DMS53 treated with DMSO at 0.1 percent for 48 hours (cell line): Measurements from ENCODE around the gene PPP1R14B.

Experiments used
- DNase-seq: peaks from one replicate; lab custom pipeline; 2025; ENCODE audit not compliant: unreplicated experiment; lab: John Stamatoyannopoulos, UW

The PPP1R14B gene

DNA sequence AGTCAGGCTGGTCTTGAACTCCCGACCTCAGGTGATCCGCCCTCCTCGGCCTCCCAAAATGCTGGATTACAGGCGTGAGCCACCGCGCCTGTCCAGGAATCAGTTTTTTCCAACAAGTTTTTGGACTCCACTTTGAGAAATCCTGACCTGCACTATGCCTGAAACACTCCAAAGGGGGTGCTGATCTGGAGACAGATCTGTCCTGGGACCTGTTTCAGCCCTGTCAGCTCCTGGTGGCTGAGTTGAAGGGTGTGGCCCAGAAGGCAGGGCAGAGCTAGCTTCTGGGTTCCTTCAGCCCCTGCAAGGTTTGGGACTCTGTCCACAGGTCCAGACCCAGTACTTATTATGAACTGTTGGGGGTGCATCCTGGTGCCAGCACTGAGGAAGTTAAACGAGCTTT lies 15.2 kb downstream of the PPP1R14B start:
- DNase-seq, result no peak

DNA sequence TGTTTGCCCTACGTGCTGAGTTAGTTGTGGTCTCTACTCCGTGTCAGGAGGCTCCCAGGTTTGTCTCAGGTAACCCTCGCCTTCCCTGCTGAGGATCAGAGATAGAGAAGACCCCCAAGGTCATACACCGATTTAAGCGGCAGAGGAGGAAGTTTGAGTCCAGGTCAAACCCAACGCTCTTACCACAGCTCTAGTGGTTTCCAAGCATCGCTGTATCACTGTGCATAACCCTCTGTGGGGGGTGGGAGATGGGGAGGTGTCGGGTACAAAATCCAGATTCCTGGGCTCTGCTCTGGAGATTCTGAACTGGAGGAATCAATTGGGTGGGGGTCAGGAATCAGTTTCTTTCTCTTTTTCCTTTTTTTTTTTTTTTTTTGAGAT lies 15.8 kb downstream of the PPP1R14B start:
- DNase-seq, result no peak

DNA sequence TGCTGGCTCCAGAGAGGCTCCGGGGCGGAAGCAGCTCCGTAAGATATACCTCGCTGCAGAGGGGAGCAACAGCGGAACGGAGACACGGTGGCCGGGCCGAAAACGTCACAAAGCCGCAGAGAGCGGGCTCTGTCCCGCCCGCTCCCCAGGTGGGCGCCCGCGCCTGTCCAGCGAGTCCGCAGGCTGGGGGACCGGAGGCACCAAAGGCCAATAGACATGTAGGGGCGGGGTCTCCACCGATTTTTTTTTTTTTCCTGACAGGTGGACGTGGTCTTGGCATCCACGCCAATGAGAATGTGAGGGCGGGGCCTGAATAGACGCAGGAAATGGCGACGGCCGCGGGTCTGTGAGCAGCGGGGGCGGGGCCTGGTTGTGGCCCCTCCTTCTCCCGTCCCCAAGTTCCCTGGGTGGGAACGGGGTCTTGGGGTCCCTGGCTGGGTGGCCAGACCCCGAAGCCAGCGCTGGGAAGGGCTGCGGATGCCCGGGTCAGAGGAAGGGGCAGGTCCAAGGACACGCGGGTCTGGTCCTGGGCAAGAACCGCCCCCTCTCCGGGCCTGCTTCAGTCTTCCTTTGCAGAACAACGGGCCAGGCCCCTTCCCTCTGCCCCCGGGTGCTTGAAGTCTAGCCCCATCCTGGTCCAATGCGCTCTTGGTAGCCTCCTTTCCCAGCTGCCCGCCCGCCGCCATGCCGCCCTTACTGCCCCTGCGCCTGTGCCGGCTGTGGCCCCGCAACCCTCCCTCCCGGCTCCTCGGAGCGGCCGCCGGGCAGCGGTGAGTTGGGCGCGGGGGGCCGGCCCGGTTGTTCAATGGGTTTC lies 16.4 kb downstream of the PPP1R14B start, which contains the start of gene DNAJC4:
TSS of gene DNAJC4 (plus strand) at position 378 of the 814 bp plus-strand sequence. CDS start at position 685, 307 bp downstream.
- DNase-seq, result peak; percentile 92

- DNase-seq, result no peak
These were observed 17.0 kb downstream of the PPP1R14B start for GRCh38 chr11:64229744-64230170.

GRCh38 chr11:64229090-64229743 lies 17.5 kb downstream of the PPP1R14B start:
- no peak for DNase-seq

DNA sequence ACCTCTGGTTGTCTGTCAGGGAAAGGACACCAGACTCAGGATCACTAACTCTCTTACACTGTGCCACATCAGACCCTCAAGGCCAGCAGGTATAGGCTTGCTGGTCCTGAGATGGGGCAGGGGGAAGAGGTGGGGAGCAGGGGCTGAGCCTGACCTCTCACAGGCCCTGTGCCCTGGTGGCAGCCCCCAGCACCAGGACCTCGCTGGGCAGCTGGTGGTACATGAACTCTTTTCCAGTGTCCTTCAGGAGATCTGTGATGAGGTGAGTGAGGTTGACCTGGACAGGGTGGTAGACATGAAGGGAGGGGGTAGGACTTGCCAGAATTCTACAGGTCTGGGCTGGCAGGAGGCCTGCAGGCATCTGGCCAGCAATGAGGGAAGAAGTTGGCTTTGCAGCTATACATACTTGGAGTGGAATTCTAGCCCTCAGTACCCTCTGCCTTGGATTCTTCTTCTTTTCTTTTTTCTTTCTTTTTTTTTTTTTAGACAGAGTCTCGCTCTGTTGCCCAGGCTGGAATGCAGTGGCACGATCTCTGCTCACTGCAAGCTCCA lies 19.3 kb downstream of the PPP1R14B start:
- no peak for DNase-seq

DNA sequence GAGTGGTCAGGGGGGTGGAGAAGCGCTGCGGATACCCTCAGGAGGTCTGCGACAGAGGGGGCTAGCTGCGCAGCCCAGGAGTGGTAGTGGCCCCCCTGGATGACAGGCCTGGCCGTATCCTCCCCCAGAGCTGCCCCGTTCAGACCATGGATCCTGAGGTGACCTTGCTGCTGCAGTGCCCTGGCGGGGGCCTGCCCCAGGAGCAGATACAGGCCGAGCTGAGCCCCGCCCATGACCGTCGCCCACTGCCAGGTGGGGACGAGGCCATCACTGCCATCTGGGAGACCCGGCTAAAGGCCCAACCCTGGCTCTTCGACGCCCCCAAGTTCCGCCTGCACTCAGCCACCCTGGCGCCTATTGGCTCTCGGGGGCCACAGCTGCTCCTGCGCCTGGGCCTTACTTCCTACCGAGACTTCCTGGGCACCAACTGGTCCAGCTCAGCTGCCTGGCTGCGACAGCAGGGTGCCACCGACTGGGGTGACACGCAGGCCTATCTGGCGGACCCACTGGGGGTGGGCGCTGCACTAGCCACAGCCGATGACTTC lies 20.2 kb downstream of the PPP1R14B start:
- peak; percentile 41 for DNase-seq

DNA sequence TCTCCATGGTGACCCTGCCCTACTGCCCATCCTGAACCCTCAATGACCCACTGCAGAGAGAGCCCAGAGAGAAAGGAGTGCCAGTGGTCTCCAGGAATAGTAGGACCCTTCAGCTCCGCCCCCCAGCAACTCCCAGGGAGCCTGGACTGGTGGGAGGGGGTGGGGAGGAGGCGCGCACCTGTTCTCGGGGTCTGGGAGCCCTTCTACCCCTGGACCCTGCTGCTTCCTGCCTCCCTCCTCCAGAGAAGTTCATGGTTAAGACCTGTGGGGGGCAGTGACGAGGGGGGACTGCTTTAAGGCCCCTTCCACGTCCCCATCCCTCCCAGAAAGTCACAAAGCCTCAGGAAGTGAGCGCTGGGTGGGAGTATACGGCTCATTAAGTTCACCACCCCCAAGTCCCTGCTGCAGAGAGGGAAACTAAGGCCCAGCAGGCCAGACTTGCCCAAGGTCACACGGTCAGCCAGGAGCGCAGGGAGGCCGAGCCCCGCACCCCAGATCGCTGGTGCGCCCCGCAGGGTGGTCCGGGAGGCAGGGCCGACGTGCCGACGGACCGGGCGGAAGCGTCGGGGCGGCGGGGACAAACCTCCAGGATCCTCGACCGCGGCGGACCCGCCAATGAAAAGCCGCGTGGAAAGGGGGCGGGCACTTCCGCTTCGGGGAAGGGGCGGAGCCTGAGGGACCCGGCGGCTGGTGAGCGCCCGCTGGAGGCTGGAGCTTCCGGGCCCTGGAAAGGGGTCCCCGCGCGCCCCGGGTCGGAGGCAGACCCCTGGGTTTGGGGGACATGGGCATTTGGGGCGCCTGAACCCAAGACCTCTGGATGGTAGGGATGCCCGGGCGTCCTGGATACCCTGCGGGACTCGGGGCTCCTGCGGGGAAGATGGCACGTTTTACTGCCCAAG lies 20.9 kb downstream of the PPP1R14B start, which contains the start of the genes NUDT22 and TRPT1:
TSS of gene NUDT22 (plus strand) at position 667 of the 899 bp plus-strand sequence. CDS start 379 bp downstream, outside the sequence.
TSS of gene TRPT1 (minus strand) at position 579 of the 899 bp plus-strand sequence. CDS start at position 253, 326 bp downstream.
- DNase-seq, result peak; percentile 79

GRCh38 chr11:64224891-64225607 lies 21.7 kb downstream of the PPP1R14B start:
- no peak for DNase-seq

- DNase-seq, result no peak
These were observed 22.4 kb downstream of the PPP1R14B start for GRCh38 chr11:64224151-64224890.

DNA sequence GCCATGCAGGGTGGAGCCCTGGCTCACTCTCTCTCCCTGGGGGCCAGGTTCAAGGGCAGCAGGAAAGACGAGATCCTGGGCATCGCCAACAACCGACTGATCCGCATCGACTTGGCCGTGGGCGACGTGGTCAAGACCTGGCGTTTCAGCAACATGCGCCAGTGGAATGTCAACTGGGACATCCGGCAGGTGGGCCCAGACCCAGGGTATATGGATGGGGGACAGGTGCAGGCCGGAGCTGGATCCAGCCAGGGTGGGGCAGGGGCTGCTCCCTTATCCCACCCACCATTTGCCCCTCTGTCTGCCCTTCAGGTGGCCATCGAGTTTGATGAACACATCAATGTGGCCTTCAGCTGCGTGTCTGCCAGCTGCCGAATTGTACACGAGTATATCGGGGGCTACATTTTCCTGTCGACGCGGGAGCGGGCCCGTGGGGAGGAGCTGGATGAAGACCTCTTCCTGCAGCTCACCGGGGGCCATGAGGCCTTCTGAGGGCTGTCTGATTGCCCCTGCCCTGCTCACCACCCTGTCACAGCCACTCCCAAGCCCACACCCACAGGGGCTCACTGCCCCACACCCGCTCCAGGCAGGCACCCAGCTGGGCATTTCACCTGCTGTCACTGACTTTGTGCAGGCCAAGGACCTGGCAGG lies 23.6 kb downstream of the PPP1R14B start:
- no peak for DNase-seq

DNA sequence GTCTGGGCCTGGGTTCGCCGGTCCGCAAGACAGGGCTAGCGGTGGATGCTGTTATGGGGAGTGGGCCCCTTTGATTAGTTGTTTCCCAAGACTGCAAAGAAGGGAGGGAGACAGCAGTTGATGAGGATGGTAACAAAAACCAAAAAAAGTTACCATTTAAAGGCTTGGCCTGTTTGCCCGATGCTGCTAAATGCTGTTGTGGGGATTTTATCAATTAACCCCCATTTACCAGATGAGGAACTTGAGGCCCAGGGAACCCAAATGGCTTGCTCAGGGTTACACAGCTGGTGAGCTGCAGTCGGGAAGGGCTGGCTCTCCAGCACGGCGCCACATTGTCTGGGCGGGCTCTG lies 24.1 kb downstream of the PPP1R14B start:
- DNase-seq, result no peak

DNA sequence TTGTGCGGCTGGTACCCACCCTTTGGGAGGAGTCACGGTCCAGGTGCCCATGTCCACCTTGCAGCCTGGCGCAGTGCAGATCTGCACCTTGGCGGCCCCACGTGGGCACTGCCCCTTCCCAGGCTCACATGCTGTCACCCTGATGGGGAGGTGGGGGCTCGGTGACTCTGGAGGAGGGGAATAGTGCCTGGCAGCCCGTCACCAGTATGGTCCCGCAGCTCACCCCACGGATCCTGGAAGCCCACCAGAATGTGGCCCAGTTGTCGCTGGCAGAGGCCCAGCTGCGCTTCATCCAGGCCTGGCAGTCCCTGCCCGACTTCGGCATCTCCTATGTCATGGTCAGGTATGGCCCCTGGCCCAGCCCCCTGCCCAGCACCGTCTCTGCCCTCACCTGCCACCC lies 25.9 kb downstream of the PPP1R14B start:
- DNase-seq, result no peak

- DNase-seq, result no peak
These were observed 26.5 kb downstream of the PPP1R14B start for GRCh38 chr11:64220271-64220670.

DNA sequence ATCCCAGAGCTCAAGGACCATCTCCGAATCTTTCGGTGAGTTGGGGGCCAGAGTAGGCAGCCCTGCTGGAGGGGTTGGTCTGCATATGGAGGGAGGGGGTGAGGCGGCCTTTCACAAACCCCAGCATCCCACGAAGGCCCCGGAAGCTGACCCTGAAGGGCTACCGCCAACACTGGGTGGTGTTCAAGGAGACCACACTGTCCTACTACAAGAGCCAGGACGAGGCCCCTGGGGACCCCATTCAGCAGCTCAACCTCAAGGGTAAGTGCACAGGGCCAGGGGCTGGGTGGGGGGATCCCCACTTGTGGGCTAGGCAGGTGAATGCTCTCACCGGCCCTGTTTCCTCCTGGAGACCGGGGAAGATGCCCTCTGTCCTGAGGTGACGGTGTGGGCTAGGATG lies 27.0 kb downstream of the PPP1R14B start:
- DNase-seq, result no peak

GRCh38 chr11:64219354-64219684 lies 27.4 kb downstream of the PPP1R14B start:
- DNase-seq, result no peak

GRCh38 chr11:64218628-64219353 lies 28.0 kb downstream of the PPP1R14B start:
- DNase-seq, result no peak

GRCh38 chr11:64216879-64217278 lies 29.9 kb downstream of the PPP1R14B start:
- DNase-seq, result no peak
